ENCODE data around the gene PDGFRB.

DNA sequence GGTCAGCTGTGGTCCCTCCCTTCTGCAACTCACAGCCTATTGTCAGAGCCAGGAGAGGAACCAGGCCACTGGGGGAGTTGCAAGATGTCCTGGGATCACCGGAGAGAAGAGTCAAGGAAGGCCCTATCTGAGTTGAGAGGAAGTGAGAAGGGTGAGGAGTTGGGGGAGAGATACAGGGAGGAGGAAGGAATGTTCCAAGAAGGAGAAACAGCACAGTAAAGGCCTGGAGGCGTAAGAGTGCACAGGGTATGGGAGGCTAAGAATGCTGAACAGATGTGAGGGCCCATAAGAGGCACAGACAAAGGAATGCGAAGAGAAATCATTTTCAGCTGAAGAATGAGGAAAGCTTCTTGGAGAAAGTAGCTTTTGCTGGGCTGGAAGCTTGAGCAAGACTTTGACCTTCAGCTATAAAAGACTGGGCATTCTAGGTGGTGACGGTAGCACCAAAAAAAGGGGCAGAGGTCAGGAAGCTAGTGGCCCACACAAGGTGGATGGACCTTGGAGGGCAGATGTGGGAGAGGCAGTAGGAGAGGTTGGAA is 47.7 kb downstream of the PDGFRB start:
- TF ChIP-seq, protein P1, sequence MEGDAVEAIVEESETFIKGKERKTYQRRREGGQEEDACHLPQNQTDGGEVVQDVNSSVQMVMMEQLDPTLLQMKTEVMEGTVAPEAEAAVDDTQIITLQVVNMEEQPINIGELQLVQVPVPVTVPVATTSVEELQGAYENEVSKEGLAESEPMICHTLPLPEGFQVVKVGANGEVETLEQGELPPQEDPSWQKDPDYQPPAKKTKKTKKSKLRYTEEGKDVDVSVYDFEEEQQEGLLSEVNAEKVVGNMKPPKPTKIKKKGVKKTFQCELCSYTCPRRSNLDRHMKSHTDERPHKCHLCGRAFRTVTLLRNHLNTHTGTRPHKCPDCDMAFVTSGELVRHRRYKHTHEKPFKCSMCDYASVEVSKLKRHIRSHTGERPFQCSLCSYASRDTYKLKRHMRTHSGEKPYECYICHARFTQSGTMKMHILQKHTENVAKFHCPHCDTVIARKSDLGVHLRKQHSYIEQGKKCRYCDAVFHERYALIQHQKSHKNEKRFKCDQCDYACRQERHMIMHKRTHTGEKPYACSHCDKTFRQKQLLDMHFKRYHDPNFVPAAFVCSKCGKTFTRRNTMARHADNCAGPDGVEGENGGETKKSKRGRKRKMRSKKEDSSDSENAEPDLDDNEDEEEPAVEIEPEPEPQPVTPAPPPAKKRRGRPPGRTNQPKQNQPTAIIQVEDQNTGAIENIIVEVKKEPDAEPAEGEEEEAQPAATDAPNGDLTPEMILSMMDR (IDR thresholded peaks at IDR 0.05; ENCODE audit: low read depth, low read length, missing input control): no peak
- TF ChIP-seq, protein P2, sequence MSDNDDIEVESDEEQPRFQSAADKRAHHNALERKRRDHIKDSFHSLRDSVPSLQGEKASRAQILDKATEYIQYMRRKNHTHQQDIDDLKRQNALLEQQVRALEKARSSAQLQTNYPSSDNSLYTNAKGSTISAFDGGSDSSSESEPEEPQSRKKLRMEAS (IDR thresholded peaks at IDR 0.05): no peak
- TF ChIP-seq SP1 (IDR thresholded peaks at IDR 0.05) (no peak), GABPA (IDR thresholded peaks at IDR 0.05 in 1 of 2, conservative IDR thresholded peaks at IDR 0.05 in 1 of 2) (no peak), RAD21 (IDR thresholded peaks at IDR 0.05) (no peak), JUND (IDR thresholded peaks at IDR 0.05) (no peak), FOXA1 (IDR thresholded peaks at IDR 0.05) (no peak), HNF4A (conservative IDR thresholded peaks at IDR 0.05) (no peak)
- TF ChIP-seq, protein P3, sequence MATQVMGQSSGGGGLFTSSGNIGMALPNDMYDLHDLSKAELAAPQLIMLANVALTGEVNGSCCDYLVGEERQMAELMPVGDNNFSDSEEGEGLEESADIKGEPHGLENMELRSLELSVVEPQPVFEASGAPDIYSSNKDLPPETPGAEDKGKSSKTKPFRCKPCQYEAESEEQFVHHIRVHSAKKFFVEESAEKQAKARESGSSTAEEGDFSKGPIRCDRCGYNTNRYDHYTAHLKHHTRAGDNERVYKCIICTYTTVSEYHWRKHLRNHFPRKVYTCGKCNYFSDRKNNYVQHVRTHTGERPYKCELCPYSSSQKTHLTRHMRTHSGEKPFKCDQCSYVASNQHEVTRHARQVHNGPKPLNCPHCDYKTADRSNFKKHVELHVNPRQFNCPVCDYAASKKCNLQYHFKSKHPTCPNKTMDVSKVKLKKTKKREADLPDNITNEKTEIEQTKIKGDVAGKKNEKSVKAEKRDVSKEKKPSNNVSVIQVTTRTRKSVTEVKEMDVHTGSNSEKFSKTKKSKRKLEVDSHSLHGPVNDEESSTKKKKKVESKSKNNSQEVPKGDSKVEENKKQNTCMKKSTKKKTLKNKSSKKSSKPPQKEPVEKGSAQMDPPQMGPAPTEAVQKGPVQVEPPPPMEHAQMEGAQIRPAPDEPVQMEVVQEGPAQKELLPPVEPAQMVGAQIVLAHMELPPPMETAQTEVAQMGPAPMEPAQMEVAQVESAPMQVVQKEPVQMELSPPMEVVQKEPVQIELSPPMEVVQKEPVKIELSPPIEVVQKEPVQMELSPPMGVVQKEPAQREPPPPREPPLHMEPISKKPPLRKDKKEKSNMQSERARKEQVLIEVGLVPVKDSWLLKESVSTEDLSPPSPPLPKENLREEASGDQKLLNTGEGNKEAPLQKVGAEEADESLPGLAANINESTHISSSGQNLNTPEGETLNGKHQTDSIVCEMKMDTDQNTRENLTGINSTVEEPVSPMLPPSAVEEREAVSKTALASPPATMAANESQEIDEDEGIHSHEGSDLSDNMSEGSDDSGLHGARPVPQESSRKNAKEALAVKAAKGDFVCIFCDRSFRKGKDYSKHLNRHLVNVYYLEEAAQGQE (IDR thresholded peaks at IDR 0.05): no peak
